Caki2 (cell line): ENCODE results near the gene CCDC8. TPM values are rescaled to one million over a fixed set of nuclear protein-coding genes. Genes with fewer than 3 reads are reported as not detected.
"Not testable (repeated sequence)": the region's sequence is repeated elsewhere in the genome, so short reads cannot be mapped to it uniquely, and the experiment has no call there.

Experiments
- DNase-seq: peaks from one replicate; pipeline ENCODE4 v3.0.0-alpha.2; 2015; ENCODE audit warnings: low read depth
- in situ Hi-C: cut with HindIII; loops from 2 replicates; pipeline ENCODE4 v1.10.0; 2016; ENCODE audit warnings: low sequenced_read_pairs, low pct_unique_long_range_greater_than_20kb, mixed read lengths
- total RNA-seq: library from RNA; depleted of rRNA; stranded (reverse); fragments of >200 nt; shearing (Covaris generic); gene quantifications from 2 replicates; pipeline ENCODE4 v1.2.3, GENCODE V29; 2014; ENCODE audit warnings: low replicate concordance; rRNA removed

The CCDC8 gene
- total RNA-seq, result 0.12 and 0.51 TPM in 2 replicates

- DNase-seq, result no peak
- in situ Hi-C loops, result no loop called here
Measured at GRCh38 chr19:46413262-46414031, at the start of gene CCDC8. Gene CCDC8 (minus strand): TSS chr19:46413564. CDS start chr19:46412810, 754 bp downstream.

GRCh38 chr19:46461537-46461936, 48.2 kb upstream of the CCDC8 start:
- in situ Hi-C loops, result no loop called here
- no peak for DNase-seq

GRCh38 chr19:46460981-46461380, 47.6 kb upstream of the CCDC8 start:
- no peak for DNase-seq
- in situ Hi-C loops, result no loop called here

GRCh38 chr19:46460055-46460454, 46.7 kb upstream of the CCDC8 start:
- in situ Hi-C loops, result no loop called here
- no peak for DNase-seq

GRCh38 chr19:46456930-46457329, 43.6 kb upstream of the CCDC8 start:
- in situ Hi-C loops, result no loop called here
- no peak for DNase-seq

GRCh38 chr19:46454244-46454643, 40.9 kb upstream of the CCDC8 start:
- DNase-seq, result no peak
- in situ Hi-C loops, result no loop called here

GRCh38 chr19:46453661-46454060, 40.3 kb upstream of the CCDC8 start:
- no peak for DNase-seq
- in situ Hi-C loops, result no loop called here

- in situ Hi-C loops, result no loop called here
- no peak for DNase-seq
Measured at GRCh38 chr19:46452186-46452585, 38.8 kb upstream of the CCDC8 start.

GRCh38 chr19:46451352-46451751, 38.0 kb upstream of the CCDC8 start:
- in situ Hi-C loops, result no loop called here
- DNase-seq, result no peak

- no peak for DNase-seq
- in situ Hi-C loops, result no loop called here
Measured at GRCh38 chr19:46450737-46451136, 37.4 kb upstream of the CCDC8 start.

GRCh38 chr19:46449228-46449627, 35.9 kb upstream of the CCDC8 start:
- DNase-seq, result no peak
- in situ Hi-C loops, result no loop called here

- in situ Hi-C loops, result no loop called here
- DNase-seq, result no peak
Measured at GRCh38 chr19:46448601-46449000, 35.2 kb upstream of the CCDC8 start.

GRCh38 chr19:46447824-46448223, 34.5 kb upstream of the CCDC8 start:
- in situ Hi-C loops, result no loop called here
- no peak for DNase-seq

- in situ Hi-C loops, result no loop called here
Measured at GRCh38 chr19:46447006-46447405, 33.6 kb upstream of the CCDC8 start.

GRCh38 chr19:46446021-46446420, 32.7 kb upstream of the CCDC8 start:
- DNase-seq, result no peak
- in situ Hi-C loops, result no loop called here

More at GRCh38 chr19:46447006-46447405, 33.6 kb upstream of the CCDC8 start:
- DNase-seq, result no peak

- DNase-seq, result peak; percentile 63
- in situ Hi-C loops, result no loop called here
Measured at GRCh38 chr19:46442808-46443450, 29.6 kb upstream of the CCDC8 start.

- in situ Hi-C loops, result no loop called here
- DNase-seq, result no peak
Measured at GRCh38 chr19:46441866-46442265, 28.5 kb upstream of the CCDC8 start.

- in situ Hi-C loops, DNase-seq: not testable (repeated sequence)
Measured at GRCh38 chr19:46435689-46436088, 22.3 kb upstream of the CCDC8 start.

GRCh38 chr19:46435009-46435408, 21.6 kb upstream of the CCDC8 start:
- DNase-seq, result no peak
- in situ Hi-C loops, result no loop called here

GRCh38 chr19:46433470-46433869, 20.1 kb upstream of the CCDC8 start:
- in situ Hi-C loops, result not testable (repeated sequence)

More at GRCh38 chr19:46433470-46433869, 20.1 kb upstream of the CCDC8 start:
- not testable (repeated sequence) for DNase-seq
